ENCODE results near the gene TNS3.
A peak's percentile ranks its signal among the peaks of the same experiment; 100 is the strongest.

Gene TNS3

GRCh38 chr7:47297120-47297519 lies 284.8 kb downstream of the TNS3 start:
- Mint-ChIP-seq H3K4me3 (no peak overlapping the region), H3K4me1 (no peaks in the 10 kb centered on the region), H3K27me3 (peaks cover 9% of the 10 kb centered on the region), H3K27ac (no peak overlapping the region), H3K9me3 (no peaks in the 10 kb centered on the region)
- DNase-seq (no peak), ATAC-seq (no peak)

GRCh38 chr7:47295606-47296005 lies 286.3 kb downstream of the TNS3 start:
- Mint-ChIP-seq H3K4me1 (peaks cover 12% of the 10 kb centered on the region), H3K27ac (no peak overlapping the region), H3K27me3 (peaks cover 9% of the 10 kb centered on the region), H3K9me3 (no peaks in the 10 kb centered on the region), H3K4me3 (no peak overlapping the region)
- DNase-seq, result no peak
- no peak for ATAC-seq

GRCh38 chr7:47294556-47295222 lies 287.2 kb downstream of the TNS3 start:
- Mint-ChIP-seq H3K4me3 (no peak overlapping the region), H3K4me1 (peaks cover 12% of the 10 kb centered on the region), H3K9me3 (no peaks in the 10 kb centered on the region), H3K27me3 (peaks cover 9% of the 10 kb centered on the region), H3K27ac (no peak overlapping the region)
- ATAC-seq (no peak), DNase-seq (no peak)

DNA sequence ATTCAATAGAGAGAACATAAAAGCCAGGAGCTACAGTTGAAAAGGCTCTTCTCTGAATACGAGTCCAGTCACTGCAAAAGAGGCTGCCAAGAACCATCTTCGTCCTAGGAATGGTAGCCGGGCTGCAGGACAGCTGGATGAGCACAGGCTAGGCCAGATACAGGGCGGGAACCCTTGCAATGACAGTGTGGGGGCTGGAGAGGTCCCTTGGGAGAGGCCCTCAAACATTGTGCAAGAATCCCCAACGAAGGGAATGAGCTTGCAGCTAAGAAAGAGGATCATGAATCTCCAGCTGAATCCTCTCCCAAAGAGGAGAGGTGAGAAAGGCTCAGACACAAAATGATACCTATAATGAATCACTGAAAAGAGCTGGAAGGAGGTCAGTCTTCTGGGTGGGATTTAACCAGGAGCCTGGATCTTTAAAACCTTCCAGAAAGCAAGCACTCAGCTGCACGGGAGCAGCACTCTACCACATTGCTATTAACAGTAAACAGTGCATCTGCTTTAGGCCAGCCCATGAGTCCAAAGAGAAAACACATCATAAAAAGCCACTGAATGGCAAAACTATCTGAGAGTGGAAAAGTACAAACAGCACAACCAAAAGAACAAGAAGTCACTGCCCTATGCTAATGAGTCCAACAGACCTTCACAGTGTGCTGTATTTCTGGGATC lies 287.9 kb downstream of the TNS3 start:
- Mint-ChIP-seq H3K9me3 (no peaks in the 10 kb centered on the region), H3K27me3 (peaks cover 9% of the 10 kb centered on the region), H3K4me3 (no peak overlapping the region), H3K27ac (no peak overlapping the region), H3K4me1 (peaks cover 12% of the 10 kb centered on the region)
- DNase-seq, result no peak
- ATAC-seq, result no peak

- peak overlapping the region in 1 of 2 donors; percentile 33 for H3K27ac Mint-ChIP-seq
- H3K4me3 Mint-ChIP-seq, result no peak overlapping the region
- H3K4me1 Mint-ChIP-seq, result peaks cover 12% of the 10 kb centered on the region
- no peaks in the 10 kb centered on the region for H3K9me3 Mint-ChIP-seq
- no peak for DNase-seq
- peaks cover 9% of the 10 kb centered on the region for H3K27me3 Mint-ChIP-seq
- no peak for ATAC-seq
These were observed 289.0 kb downstream of the TNS3 start for GRCh38 chr7:47292832-47293309.

DNA sequence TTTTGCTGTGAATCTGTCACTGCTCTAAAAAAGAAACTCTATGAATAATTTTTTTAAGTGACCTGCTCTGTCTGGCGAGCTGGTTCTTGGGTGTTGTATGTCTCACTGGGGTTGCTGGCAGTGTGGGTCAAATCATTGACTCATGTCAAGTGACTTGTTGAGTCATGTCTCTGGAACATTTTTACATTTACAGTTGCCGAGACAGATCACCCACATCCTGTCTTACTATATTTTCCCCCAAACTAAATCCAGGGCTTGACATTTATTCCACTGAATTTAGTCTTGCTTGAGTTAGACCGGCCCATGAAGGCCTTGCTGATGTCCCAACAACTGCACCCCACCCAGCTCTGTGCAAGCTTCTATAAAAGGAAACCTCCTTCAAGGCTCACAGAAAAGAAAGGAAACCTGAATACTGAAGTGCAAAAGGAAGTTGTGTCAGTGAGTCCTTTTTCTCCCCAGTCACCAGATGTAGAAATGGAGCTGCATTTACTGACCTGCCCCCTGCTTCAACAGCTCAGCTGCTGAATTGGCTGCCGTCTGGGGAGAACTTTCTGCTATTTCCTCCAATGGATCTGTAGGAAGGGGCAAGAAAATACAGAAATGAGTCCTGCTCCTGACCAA lies 290.3 kb downstream of the TNS3 start:
- Mint-ChIP-seq H3K4me1 (peaks cover 12% of the 10 kb centered on the region), H3K9me3 (no peaks in the 10 kb centered on the region), H3K27me3 (peaks cover 9% of the 10 kb centered on the region), H3K4me3 (no peak overlapping the region), H3K27ac (peak overlapping the region; percentile 16 to 83)
- ATAC-seq (peak; percentile 92), DNase-seq (peak in 1 of 2 donors; percentile 40)

- H3K4me3 Mint-ChIP-seq, result no peak overlapping the region
- H3K9me3 Mint-ChIP-seq, result peaks cover 0 to under 1% of the 10 kb centered on the region in 2 donors
- no peak for ATAC-seq
- peaks cover 9% of the 10 kb centered on the region for H3K27me3 Mint-ChIP-seq
- no peak overlapping the region for H3K27ac Mint-ChIP-seq
- peaks cover 12% of the 10 kb centered on the region for H3K4me1 Mint-ChIP-seq
- DNase-seq, result no peak
These were observed 291.0 kb downstream of the TNS3 start for GRCh38 chr7:47290867-47291266.

- DNase-seq, result no peak
- Mint-ChIP-seq H3K27me3 (peaks cover 9% of the 10 kb centered on the region), H3K9me3 (peaks cover 3 to 4% of the 10 kb centered on the region in 2 donors), H3K27ac (no peak overlapping the region), H3K4me1 (peaks cover 12% of the 10 kb centered on the region), H3K4me3 (no peak overlapping the region)
- ATAC-seq, result no peak
These were observed 291.4 kb downstream of the TNS3 start for GRCh38 chr7:47290466-47290865.

DNA sequence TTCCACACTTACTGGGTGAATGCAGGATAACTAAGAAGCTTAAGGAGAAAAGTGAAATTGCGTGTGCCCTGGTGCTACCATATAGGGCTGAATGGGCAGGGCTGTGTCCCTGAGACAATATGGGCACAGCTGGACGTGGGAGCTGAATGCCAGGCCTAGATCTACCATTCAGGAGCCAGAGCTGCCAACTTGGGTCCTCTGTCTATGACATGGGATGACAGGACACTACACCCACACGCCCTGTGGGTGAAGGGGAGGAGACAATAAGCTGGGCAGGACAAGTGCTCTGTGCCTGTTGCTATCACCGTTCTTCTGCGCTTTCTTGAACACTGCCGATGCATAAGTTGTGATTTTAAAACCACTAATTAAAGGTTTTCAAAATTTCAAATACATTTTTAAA lies 293.9 kb downstream of the TNS3 start:
- no peak overlapping the region for H3K27ac Mint-ChIP-seq
- H3K4me1 Mint-ChIP-seq, result peaks cover 12% of the 10 kb centered on the region
- H3K9me3 Mint-ChIP-seq, result peaks cover 5 to 13% of the 10 kb centered on the region in 2 donors
- no peak for DNase-seq
- no peak for ATAC-seq
- no peak overlapping the region for H3K4me3 Mint-ChIP-seq
- H3K27me3 Mint-ChIP-seq, result peaks cover 8% of the 10 kb centered on the region

DNA sequence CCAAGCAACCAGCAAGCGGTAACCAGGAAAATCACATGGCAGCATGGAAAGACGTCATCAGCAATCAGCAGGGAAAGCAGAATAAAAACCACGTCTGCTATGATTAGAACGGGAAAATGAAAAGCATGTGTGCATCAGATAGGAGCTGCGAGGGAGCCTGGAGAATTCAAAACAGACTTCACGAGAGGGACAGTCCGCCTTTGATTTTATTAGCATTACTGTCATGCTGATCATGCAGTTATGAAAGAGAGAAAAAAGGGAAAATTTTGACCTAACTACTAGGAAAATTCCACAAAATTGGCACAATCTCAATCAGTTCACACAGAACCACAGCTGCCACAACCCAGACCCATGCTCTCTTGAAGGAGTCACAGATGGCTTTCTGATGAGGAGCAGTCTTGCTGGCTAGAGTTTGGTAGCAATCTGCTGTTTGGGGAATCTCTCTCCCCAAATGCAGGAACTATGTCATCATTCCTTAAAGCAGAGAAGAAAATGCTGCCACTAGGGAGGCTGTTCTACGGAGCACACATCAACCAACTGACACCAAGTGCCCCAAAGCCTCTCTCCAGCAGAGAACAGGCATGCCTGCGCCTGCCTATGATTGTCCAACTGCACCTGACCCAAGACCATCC lies 295.9 kb downstream of the TNS3 start:
- H3K4me3 Mint-ChIP-seq, result no peak overlapping the region
- H3K27ac Mint-ChIP-seq, result no peak overlapping the region
- H3K27me3 Mint-ChIP-seq, result peaks cover 20% of the 10 kb centered on the region
- no peak for DNase-seq
- peaks cover 5 to 13% of the 10 kb centered on the region in 2 donors for H3K9me3 Mint-ChIP-seq
- H3K4me1 Mint-ChIP-seq, result peaks cover 2% of the 10 kb centered on the region
- ATAC-seq, result no peak

- ATAC-seq, result no peak
- no peak overlapping the region for H3K27ac Mint-ChIP-seq
- H3K4me1 Mint-ChIP-seq, result no peaks in the 10 kb centered on the region
- H3K27me3 Mint-ChIP-seq, result peaks cover 20% of the 10 kb centered on the region
- no peak for DNase-seq
- H3K4me3 Mint-ChIP-seq, result no peak overlapping the region
- H3K9me3 Mint-ChIP-seq, result peaks cover 5 to 13% of the 10 kb centered on the region in 2 donors
These were observed 296.9 kb downstream of the TNS3 start for GRCh38 chr7:47284691-47285635.

- DNase-seq (no peak), ATAC-seq (no peak)
- no peak overlapping the region for H3K4me3 Mint-ChIP-seq
- no peaks in the 10 kb centered on the region for H3K4me1 Mint-ChIP-seq
- H3K27ac Mint-ChIP-seq, result no peak overlapping the region
- peaks cover 5 to 13% of the 10 kb centered on the region in 2 donors for H3K9me3 Mint-ChIP-seq
- peaks cover 20% of the 10 kb centered on the region for H3K27me3 Mint-ChIP-seq
These were observed 298.3 kb downstream of the TNS3 start for GRCh38 chr7:47283497-47284131.

DNA sequence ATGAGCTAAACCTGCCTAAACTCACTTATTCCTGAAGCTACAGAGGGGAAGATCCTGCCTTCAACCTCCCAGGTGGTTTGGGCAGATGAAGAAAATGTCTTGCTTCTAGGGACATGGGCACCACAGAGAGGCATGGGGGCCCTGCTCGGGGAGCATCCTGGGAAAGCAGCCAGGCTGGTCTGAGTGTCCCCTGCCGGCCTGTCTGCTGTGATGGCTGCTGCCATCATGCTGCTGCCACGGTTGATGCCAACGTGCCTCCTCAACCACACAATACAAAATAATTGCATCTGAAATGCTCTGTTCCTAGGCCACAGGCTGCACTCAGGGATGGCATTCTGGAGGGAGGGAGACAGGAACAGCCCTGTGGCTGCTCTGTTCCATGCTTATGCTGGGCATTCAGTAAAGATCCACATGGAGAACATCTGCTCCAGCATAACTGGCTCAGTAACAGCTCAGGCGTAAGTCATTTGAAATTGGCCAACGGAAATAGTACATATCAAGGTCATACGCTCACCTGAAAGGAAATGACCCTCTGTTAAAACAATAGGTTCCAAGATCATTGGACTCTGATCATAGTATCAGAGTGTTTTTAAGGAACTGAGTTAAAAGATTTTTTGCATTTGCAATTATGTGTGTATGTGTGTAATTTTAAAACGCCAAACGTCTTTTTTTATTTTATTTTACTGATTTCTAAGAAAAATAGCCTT lies 299.0 kb downstream of the TNS3 start:
- Mint-ChIP-seq H3K4me1 (no peaks in the 10 kb centered on the region), H3K27me3 (peaks cover 20% of the 10 kb centered on the region), H3K9me3 (peaks cover 5 to 13% of the 10 kb centered on the region in 2 donors), H3K4me3 (no peak overlapping the region), H3K27ac (no peak overlapping the region)
- DNase-seq (no peak), ATAC-seq (no peak)

Data from stimulated activated naive CD8-positive, alpha-beta T cell treated with anti-CD3 and anti-CD28 coated beads, Interleukin-15, amount 100 ng/mL, for 72 hours (primary cell).